ENCODE measurements around the gene NGB.
"Not testable (repeated sequence)": the region's sequence is repeated elsewhere in the genome, so short reads cannot be mapped to it uniquely, and the experiment has no call there.

NGB gene, protein sequence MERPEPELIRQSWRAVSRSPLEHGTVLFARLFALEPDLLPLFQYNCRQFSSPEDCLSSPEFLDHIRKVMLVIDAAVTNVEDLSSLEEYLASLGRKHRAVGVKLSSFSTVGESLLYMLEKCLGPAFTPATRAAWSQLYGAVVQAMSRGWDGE

GRCh38 chr14:77271113-77271710, at the start of gene NGB:
NGB (minus strand) TSS chr14:77271206; CDS start chr14:77270937, 269 bp downstream.
- DNase-seq = no peak

- DNase-seq = peak; percentile 86
Measured at GRCh38 chr14:77320238-77320935, 49.4 kb upstream of the NGB start, which contains the start of gene POMT2. POMT2 (minus strand) TSS chr14:77320883; CDS start chr14:77320681, 202 bp downstream.

- DNase-seq = no peak
Measured at GRCh38 chr14:77319422-77319821, 48.4 kb upstream of the NGB start.

GRCh38 chr14:77318756-77319155, 47.8 kb upstream of the NGB start:
- DNase-seq = not testable (repeated sequence)

DNA sequence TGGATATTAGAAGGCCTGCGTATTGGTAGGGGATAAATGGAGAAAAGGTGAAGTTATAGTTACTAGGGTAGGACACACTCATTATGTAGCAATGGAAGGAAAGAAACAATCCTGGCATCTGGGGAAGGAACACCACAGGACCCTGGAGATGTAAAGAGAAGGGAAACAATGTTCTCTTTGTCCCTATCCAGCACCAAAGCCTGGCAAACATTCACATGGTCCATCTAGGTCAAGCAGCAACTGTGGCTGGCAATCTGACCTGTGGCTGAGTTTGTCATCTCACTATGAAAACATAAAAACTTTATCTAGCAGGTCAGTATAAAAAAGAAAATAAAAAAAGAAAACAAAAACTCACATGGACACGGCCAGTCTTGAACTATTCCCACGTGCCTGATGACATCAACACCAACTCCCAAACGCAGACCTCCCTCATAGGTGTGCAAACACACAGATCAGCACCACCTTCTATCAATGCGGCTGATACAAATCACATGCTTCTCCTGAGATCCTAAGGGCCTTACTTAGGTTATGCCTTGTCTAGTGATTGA, 47.1 kb upstream of the NGB start:
- DNase-seq = no peak

- DNase-seq = no peak
Measured at GRCh38 chr14:77316872-77317301, 45.9 kb upstream of the NGB start.

DNA sequence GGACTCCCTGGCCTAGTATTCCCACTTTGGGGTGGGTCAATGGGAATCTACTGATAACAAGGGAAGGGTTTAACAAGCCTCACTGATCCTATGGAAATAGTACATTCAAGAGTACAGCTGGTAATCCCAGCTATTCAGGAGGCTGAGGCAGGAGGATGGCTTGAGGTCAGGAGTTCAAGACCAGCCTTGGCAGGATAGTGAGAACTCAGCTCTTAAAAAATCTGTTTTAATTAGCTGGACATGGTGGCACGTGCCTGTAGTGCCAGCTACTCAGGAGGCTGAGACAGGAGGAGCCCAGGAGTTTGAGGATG, 45.1 kb upstream of the NGB start:
- no peak for DNase-seq

- DNase-seq = no peak
Measured at GRCh38 chr14:77314539-77315457, 43.8 kb upstream of the NGB start.

- peak; percentile 45 for DNase-seq
Measured at GRCh38 chr14:77314043-77314442, 43.0 kb upstream of the NGB start.

DNA sequence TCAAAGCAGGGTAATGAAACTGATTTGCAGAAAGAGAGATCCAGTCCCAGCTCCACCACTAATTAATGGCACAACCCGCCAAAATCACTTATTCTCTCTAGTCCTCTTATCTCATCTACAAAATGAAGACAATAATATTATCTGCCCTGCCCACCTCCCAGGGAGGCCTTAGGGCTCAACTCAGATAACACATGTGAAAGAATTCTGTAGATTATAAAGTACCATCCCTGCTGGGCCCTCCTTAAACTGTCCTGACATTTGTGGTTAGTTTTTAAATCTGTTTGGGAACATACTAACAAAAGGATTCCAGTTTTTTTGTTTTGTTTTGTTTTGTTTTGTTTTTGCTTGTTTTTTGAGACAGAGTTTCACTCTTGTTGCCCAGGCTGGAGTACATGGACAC, 42.4 kb upstream of the NGB start:
- DNase-seq = no peak

DNA sequence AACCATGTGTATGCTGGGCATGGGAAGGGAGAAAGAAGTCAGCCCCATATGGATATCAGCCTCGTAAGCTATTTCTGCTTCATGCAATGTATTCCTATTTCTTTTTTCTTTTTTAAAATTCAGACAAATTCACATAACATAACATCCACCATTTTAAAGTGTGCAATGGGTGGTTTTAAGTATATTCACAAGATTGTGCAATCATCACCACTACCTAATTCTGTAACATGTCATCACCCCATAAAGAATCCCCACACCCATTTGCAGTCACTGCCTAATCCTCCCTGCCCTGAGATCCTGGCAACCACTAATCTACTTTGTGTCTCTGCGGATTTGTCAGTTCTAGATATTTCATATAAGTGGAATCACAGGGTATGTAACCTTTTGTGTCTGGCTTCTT, 40.2 kb upstream of the NGB start:
- DNase-seq = peak; percentile 42

DNA sequence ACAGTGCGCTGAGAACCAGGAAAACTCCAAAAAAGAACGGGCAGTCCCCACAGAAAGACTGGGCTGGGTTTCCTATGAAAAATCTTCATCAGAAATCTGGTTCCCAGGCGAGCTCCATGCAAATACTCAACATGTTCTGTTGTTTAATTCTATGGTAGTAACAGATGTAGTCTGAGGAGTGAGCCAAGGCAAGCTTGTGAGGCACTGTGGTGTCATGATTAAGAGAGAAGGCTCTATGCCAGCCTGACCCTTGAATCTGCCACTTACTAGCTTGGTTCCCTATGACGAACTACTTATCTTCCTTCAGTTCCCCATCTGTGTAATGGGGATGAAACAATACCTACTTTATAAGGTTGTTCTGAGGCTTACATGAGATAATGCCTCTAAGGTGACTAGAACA, 39.0 kb upstream of the NGB start:
- DNase-seq = no peak

GRCh38 chr14:77309131-77309530, 38.1 kb upstream of the NGB start:
- no peak for DNase-seq

- DNase-seq = peak; percentile 31
Measured at GRCh38 chr14:77306851-77307496, 36.0 kb upstream of the NGB start.

- no peak for DNase-seq
Measured at GRCh38 chr14:77306416-77306815, 35.4 kb upstream of the NGB start.

GRCh38 chr14:77305696-77306095, 34.7 kb upstream of the NGB start:
- no peak for DNase-seq

DNA sequence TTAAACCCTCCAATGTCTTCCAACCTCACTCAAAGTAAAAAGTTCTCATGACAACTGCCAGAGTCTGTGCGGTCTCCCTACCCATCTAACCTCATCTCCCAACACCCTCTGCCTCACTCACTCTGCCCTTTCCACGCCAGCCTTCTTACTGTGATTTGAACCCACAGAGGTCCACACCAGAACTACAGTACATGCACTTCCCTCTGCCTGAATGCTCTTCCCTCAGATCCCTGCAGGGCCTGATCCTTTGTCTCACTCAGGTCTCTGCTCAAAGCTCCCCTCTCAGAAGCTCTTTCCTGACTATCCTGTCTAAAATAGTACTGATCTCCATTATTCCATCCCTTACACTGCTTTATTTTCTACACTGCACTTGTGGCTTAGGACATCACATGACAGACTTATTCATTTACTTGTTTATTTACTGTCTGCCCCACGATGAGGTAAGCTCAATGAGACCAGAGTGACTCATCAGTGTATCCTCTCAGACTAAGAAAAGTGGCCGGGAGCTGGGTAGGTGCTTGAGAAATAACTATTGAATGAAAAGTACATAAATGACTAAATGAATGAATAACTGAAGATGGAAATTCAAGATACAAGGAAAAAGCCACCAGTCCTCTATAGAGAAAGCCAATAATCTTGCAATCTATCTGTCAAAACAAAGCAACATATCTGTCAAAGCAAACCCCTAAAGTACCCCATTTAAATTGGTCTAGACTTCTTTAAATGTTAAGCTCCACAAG, 32.6 kb upstream of the NGB start:
- DNase-seq = peak; percentile 82

DNA sequence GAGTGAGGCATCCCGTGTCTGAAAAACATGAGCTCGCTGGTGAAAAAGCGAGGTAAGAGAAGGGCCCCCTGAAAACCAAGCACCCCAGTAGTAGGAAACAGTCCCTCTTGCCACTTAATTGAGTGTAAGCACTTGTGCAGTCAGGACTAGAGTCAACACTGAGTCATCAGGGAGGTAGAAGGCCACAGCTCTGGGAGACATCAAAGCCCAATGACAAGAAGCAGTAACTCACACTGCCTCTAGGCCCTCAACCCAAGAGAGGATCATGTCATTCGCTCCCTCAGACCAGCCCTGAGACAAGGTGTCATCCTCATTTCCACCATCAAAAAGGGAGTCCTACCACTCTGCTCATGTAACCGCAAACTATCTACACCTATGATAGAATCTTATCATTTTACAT, 31.9 kb upstream of the NGB start:
- peak; percentile 23 for DNase-seq

DNA sequence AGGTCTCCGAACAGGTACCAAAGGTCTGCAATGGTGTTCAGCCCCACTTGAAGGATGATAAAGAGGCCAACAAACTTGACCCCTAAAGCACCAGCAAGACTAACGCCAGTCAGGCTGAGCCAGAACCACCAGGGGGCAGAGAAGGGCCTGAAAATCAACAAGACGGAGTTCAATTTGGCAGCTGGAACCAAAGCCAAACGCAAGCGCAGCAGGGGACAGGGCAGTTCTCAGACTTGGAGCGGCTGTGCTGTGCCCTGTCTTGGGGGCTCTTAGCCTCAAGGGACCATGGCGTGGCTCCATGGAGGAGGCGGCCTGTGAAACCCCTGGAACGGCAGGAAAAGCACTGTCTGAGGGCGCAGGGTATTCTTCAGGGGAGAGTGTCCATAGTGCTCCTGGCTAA, 30.1 kb upstream of the NGB start:
- peak; percentile 75 for DNase-seq

- DNase-seq = no peak
Measured at GRCh38 chr14:77299771-77300170, 28.8 kb upstream of the NGB start.

DNA sequence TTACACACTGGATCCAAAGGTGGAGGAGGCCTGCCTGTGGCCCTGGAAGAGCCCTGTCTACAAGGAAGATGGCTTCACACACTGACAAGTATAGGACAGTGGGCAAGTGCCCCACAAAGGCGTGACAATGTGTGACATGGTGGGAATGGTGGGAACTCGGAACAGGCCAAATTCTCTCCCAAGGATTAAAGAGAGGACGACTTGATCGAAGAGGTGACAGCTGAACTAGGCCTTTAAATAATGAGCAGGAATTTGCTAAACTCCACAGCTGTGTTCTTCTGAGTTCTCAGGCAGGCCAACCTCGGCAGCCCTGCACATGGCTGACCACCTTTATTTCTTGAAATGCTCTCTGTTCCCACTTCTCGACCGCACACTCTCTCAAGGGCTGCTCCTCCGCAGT, 25.9 kb upstream of the NGB start:
- no peak for DNase-seq

DNA sequence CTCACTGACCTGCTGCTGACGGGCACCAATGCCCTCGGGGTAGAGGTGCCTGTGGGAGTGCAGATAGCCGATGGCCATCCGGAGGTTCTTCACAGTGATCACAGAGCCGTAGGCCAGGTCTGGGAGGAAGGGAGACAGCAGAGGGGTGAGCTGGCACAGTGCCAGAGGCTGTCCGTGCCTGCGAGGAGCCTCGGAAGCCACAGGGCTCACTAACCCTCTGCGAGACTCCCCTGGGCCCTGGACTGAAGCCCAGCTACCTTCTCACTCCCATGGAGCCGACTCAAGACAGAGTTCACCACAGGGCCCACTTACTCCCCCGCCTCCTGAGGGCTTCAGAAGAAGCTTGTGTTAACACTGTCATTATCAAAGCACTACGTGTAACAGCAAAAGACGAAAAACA, 25.1 kb upstream of the NGB start:
- DNase-seq = no peak

All from fibroblast of upper back skin (primary cell).